Memory B cell (primary cell): ENCODE measurements around the gene HSBP1L1.

Experiments used
- ATAC-seq: fragments of 150-1000 bp; cut with Tn5 transposase; 2 replicates; pipeline ENCODE4 v1.10.0; 2021; ENCODE audit warnings: low read depth, mild to moderate bottlenecking, moderate library complexity
- DNase-seq, 2 donors: peaks; one replicate each; pipeline ENCODE4 v3.0.0; 2022; ENCODE audit warnings: low spot score in 2 of 2
- H3K27ac Mint-ChIP-seq: one replicate; pipeline ENCODE4 v1.8.0; 2022; ENCODE audit warnings: mild to moderate bottlenecking, moderate library complexity, mixed read lengths
- H3K27me3 Mint-ChIP-seq: one replicate; pipeline ENCODE4 v1.8.0; 2022; ENCODE audit warnings: mixed read lengths
- H3K36me3 Mint-ChIP-seq: one replicate; pipeline ENCODE4 v1.8.0; 2022; ENCODE audit warnings: mild to moderate bottlenecking, mixed read lengths
- H3K4me1 Mint-ChIP-seq: one replicate; pipeline ENCODE4 v1.8.0; 2022; ENCODE audit warnings: mixed read lengths
- H3K4me3 Mint-ChIP-seq: one replicate; pipeline ENCODE4 v1.8.0; 2022; ENCODE audit warnings: mild to moderate bottlenecking, moderate library complexity, mixed read lengths
- H3K9me3 Mint-ChIP-seq: one replicate; pipeline ENCODE4 v1.8.0; 2022; ENCODE audit warnings: mixed read lengths

HSBP1L1 gene

DNA sequence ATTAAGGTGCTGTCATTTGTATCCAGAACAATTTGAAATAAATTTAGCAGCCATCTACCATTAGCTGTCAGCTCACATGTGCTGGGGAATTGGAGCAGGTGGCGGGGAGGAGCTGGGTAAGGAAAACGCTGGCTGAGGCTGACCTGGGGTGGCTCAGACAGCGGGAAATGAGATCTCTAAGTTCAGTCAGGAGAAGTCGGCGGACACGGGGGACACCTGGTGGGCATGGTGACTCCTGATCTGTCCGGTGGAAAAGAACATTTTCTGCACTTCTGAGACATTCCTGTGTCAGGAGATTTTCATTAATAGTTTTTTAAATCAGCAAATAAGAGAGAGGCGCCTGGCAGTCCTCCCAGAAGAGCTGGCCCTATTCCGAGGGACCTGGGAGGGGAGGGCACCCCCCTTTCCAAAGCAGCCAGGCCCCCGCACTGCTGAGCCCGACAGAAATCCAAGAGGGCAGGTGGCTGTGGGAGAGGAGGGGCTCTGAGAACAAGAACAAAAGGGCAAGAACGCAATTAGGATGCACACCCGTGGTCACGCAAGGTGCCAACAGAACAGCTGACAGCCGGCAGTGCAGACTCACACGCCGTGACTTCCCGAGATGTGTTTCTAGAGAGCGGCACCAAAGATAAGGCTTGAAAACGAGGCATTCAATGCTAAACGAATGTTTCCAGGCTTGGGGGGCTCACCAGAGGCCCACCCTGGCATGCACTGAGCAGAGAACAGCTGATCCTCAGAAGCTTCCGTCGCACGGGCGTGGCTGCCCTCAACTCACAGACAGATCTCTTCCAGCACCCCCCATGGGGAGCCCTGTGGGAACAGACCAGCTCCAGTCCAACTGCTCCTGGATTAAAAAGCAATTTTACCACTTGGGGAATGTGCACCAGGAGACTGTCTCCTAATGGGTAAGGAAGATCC, 39.4 kb upstream of the HSBP1L1 start:
- Mint-ChIP-seq H3K27ac (no peak overlapping the region), H3K4me3 (no peak overlapping the region), H3K9me3 (peaks cover 12% of the 10 kb centered on the region), H3K4me1 (peaks cover 11% of the 10 kb centered on the region), H3K27me3 (no peaks in the 10 kb centered on the region), H3K36me3 (peaks cover 53% of the 10 kb centered on the region)
- no peak for ATAC-seq
- DNase-seq, result no peak

DNA sequence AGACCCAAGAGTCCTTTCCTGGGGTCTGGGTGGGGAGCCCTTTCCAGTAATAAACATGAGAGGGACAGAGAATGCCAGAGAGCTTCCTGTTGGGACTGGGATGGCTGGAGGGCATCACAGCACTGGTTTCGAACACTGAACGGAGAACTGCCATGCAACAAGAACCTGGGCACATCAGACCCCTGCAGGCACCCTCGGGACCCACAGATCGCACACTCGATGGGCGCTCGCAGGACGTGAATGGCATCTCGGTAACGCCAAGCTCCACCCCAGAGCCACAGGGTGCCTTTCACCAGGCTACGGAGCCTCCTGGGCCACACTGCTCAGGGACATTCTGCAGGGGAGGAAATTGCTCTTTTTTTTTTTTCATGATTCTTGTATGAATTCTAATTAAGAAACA, 38.1 kb upstream of the HSBP1L1 start:
- no peak for ATAC-seq
- DNase-seq, result no peak
- Mint-ChIP-seq H3K36me3 (peaks cover 57% of the 10 kb centered on the region), H3K27ac (no peak overlapping the region), H3K4me1 (peaks cover 12% of the 10 kb centered on the region), H3K27me3 (no peaks in the 10 kb centered on the region), H3K4me3 (no peak overlapping the region), H3K9me3 (peaks cover 15% of the 10 kb centered on the region)

DNA sequence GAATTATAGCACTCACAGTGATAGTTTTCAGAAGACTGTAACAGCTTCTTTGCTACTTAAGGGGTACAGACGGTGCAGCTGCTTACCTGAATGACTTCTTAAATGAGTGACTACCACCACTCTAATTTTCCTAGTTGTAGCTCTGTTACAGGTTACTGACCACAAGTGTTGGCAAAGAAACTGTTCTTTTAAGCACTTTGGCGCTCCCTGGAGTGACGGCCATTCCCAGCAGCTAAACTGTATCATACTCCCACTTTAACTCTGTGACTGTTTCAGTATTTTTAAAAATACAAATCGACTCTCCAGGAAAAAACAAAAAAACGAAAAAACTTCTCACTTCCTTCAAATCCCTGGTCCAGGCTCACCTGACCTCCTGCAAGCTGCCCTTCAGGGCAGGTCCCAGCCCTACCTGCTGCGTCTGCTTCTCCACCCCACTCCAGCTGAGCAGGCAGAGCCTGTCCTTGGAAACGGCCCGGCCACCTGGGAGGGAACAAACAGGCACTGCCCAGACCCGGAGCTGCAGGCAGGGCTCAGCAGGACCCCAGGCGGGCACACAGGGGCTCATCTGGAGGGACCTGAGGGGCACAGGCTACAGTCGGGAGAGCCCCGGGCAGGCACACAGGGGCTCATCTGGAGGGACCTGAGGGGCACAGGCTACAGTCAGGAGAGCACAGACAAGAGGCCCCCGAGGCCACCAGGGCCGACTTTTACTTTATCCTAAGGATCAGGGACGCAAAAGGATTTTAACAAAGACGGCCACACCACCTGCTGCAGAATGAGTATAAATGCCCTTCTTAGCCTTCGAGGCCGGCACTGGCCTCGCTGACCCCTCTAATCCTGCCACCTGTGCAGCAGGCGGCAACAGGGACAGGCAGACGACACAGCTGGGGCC, 37.5 kb upstream of the HSBP1L1 start:
- H3K27me3 Mint-ChIP-seq, result no peaks in the 10 kb centered on the region
- no peak for ATAC-seq
- no peak for DNase-seq
- peaks cover 12% of the 10 kb centered on the region for H3K4me1 Mint-ChIP-seq
- peaks cover 57% of the 10 kb centered on the region for H3K36me3 Mint-ChIP-seq
- H3K27ac Mint-ChIP-seq, result no peak overlapping the region
- peaks cover 17% of the 10 kb centered on the region for H3K9me3 Mint-ChIP-seq
- H3K4me3 Mint-ChIP-seq, result no peak overlapping the region

DNA sequence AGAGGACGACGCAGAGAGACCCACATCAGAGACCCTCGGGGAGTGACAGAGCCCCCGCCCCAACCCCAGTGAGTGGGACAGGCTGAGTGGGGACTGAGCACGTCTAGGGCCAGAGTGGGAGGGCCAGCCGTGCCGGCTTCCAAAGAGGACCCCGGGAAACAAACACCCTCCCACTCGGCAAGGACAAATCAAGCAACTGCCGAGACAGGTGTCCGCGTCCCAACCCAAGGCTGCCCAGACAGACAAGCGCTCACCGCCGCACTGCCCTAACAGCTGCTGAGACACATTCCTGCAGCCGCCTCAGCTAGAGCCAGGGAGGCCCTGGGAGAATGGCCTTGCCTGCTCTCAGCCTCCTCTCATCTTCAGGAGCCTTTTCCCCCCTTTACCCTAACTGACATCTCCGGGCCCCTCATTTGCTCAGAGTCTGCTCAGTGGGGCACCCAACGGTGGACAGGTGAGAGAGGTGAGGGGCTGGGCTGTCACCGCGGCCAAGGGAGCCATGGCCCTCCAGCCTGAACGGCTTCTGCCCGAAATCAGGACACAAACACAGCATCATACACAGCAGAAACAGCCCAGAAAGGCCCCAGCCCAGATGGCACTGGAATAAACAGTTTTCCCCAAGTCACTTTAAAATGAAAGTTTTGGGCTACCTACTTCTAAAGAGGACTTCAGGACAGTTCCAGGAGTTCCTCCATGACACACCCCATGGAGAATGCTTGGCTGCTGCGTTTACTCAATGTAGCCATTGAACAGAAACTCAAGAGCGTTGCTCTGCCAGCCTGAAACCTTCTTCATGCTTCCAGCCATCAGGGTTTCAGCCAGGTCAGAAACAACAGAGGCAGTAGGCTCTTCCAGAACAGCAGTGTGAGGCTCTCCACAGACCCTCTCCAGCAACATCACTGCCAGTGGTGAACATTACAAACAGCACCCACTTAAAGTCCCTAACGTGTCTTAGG, 36.6 kb upstream of the HSBP1L1 start:
- Mint-ChIP-seq H3K36me3 (peaks cover 61% of the 10 kb centered on the region), H3K27me3 (no peaks in the 10 kb centered on the region), H3K9me3 (peaks cover 24% of the 10 kb centered on the region), H3K27ac (no peak overlapping the region), H3K4me1 (peaks cover 9% of the 10 kb centered on the region), H3K4me3 (no peak overlapping the region)
- DNase-seq (no peak), ATAC-seq (no peak)

DNA sequence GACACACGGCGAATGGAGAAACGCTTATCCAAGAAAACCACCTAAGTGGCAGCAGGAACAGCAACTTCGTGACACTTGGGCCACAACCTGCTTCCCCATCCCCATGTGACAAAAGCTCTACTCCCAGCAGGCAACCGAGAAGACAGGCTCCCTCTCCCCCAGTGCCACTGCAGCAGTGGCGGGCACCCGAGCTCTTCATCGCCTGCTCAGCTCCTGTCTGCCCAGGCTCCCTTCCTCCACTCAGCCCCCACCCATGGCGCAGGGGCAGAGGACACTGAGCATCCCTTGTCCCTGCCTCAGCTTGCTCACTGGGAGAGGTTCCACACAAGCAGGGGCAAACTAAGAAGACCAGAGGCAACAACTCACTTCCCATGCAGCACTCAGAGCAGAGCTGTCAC, 35.9 kb upstream of the HSBP1L1 start:
- H3K4me1 Mint-ChIP-seq, result peaks cover 9% of the 10 kb centered on the region
- no peak overlapping the region for H3K27ac Mint-ChIP-seq
- H3K9me3 Mint-ChIP-seq, result peaks cover 28% of the 10 kb centered on the region
- DNase-seq (no peak), ATAC-seq (no peak)
- H3K36me3 Mint-ChIP-seq, result peaks cover 61% of the 10 kb centered on the region
- H3K4me3 Mint-ChIP-seq, result no peak overlapping the region
- H3K27me3 Mint-ChIP-seq, result no peaks in the 10 kb centered on the region

DNA sequence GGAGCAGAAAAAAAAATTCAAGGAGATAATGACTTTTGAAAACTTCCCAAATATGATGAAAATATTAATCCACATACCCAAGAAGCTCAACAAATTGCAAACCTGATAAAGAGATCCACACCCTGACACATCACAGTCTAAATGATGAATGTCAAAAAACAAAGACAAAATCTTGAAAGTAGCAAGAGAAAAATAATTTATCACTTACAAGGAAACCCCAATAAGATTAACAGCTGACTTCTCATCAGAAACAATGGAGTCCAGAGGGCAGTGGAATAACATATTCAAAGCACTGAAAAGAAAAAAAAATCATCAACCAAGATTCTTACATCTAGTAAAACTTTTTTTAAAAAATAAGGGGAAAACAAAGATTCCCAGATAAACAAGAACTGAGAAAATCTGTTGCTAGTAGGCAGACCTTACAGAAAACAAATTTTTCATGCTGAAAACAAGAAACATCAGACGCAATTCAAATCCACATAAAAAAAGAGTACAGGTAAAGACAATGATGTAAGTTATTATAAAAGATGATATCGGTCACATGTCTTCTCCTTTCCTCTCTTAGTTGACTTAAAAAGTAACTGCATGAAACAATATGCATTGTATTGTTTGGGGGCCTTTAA, 34.3 kb upstream of the HSBP1L1 start:
- Mint-ChIP-seq H3K9me3 (peaks cover 31% of the 10 kb centered on the region), H3K36me3 (peaks cover 67% of the 10 kb centered on the region)

DNA sequence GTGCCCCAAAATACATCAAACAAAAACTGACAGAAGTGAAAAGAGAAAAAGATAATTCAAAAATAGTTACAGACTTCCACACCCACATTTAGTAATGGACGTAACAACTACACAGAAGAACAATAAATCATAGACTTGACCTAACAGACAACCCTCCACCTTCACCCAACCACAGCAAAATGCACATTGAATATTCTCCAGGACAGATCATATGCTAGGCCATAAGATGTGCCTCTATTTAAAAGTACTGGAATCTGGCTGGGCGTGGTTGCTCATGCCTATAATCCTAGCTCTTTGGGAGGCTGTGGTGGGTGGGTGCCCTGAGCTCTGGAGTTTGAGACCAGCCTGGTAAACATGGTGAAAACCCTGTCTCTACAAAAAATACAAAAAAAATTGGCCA, 33.0 kb upstream of the HSBP1L1 start:
- H3K9me3 Mint-ChIP-seq, result peaks cover 35% of the 10 kb centered on the region
- H3K36me3 Mint-ChIP-seq, result peaks cover 77% of the 10 kb centered on the region
- H3K4me3 Mint-ChIP-seq, result no peak overlapping the region

More for the DNA sequence above, 34.3 kb upstream of the HSBP1L1 start:
- H3K27me3 Mint-ChIP-seq, result no peaks in the 10 kb centered on the region
- H3K4me1 Mint-ChIP-seq, result peaks cover 9% of the 10 kb centered on the region
- H3K4me3 Mint-ChIP-seq, result no peak overlapping the region
- ATAC-seq (no peak), DNase-seq (no peak)
- H3K27ac Mint-ChIP-seq, result no peak overlapping the region

DNA sequence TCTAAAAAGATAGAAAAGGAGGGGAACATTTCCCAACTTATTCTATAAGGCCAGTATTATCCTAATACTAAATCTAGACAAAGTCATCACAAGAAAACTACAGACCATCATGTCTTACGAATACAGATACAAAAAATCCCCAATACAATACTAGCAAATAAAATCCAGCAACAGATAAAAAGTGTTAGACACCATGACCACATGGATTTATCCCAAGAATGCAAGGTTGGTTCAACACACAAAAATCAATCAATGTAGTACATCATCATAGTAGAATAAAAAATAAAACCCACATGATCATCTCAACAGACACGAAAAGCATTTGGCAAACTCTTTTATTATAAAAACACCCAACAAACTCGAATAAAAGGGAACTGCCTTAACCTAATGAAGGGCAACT, 31.5 kb upstream of the HSBP1L1 start:
- peaks cover 83% of the 10 kb centered on the region for H3K36me3 Mint-ChIP-seq
- no peak overlapping the region for H3K4me3 Mint-ChIP-seq
- no peaks in the 10 kb centered on the region for H3K27me3 Mint-ChIP-seq
- no peak for DNase-seq
- H3K4me1 Mint-ChIP-seq, result peaks cover 12% of the 10 kb centered on the region
- no peak overlapping the region for H3K27ac Mint-ChIP-seq
- peaks cover 38% of the 10 kb centered on the region for H3K9me3 Mint-ChIP-seq
- ATAC-seq, result no peak

More for the DNA sequence above, 33.0 kb upstream of the HSBP1L1 start:
- Mint-ChIP-seq H3K27ac (no peak overlapping the region), H3K4me1 (peaks cover 12% of the 10 kb centered on the region), H3K27me3 (no peaks in the 10 kb centered on the region)
- ATAC-seq (no peak), DNase-seq (no peak)

DNA sequence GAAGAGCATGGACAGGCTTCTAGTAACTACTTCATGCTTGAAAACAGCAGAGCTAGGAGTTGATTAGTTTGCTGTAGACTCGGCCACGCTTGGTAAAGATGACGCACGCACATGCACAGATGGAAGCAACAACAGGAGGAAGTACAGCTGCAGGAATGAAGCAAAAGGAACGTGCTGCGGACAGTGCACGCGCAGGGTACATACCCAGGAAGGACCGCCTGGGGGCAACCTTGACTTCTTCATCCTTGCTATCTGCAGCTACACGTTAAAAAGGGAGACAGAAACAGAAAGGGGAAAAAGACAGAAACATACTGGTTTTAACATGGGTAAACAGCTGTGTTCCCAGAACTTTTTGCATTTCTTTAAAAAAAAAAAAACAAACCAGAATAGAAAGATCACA, 30.7 kb upstream of the HSBP1L1 start:
- H3K4me3 Mint-ChIP-seq, result no peak overlapping the region
- peaks cover 36% of the 10 kb centered on the region for H3K9me3 Mint-ChIP-seq
- DNase-seq, result no peak
- no peak overlapping the region for H3K27ac Mint-ChIP-seq
- no peak for ATAC-seq
- H3K4me1 Mint-ChIP-seq, result peaks cover 10% of the 10 kb centered on the region
- H3K36me3 Mint-ChIP-seq, result peaks cover 83% of the 10 kb centered on the region
- H3K27me3 Mint-ChIP-seq, result no peaks in the 10 kb centered on the region

DNA sequence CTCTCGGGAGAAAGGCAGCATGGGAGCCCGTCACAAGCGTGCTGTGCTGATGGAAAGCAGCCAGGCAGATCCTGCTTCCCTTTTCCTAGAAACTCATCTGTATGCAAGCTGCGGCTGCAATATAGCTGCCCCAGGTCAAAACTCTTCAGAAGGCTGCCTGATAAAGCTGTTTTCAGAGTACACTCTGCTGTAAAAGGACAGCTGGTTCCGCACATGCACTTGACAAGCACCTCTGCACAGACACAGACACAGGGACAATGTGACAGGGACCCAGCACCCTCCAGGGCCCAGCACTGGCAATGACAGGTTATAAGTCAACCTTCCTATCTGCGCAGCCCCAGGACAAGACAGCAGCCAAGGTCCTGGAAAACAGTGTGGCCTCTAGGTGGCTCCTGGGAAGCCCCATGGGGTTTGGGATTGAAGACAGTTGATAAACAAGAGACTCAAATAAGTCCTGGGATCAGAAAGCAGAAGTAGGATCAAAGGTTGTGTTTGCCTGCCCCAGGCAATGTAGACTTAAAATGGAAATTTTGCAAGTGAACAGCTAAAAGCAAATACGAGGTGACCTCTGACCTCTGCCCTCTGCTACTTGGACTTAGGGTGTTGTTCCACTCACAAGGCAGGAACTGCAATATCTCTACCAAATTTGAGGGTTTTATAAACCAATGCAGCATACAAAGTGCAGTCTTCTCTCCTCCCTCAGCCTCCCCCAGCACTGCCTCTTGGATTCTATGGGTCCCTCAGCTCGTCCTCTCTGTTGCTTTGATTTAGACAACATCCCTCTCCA, 29.9 kb upstream of the HSBP1L1 start:
- H3K27ac Mint-ChIP-seq, result no peak overlapping the region
- H3K9me3 Mint-ChIP-seq, result peaks cover 31% of the 10 kb centered on the region
- no peaks in the 10 kb centered on the region for H3K27me3 Mint-ChIP-seq
- peaks cover 7% of the 10 kb centered on the region for H3K4me1 Mint-ChIP-seq
- no peak overlapping the region for H3K4me3 Mint-ChIP-seq
- no peak for DNase-seq
- H3K36me3 Mint-ChIP-seq, result peaks cover 79% of the 10 kb centered on the region
- no peak for ATAC-seq

DNA sequence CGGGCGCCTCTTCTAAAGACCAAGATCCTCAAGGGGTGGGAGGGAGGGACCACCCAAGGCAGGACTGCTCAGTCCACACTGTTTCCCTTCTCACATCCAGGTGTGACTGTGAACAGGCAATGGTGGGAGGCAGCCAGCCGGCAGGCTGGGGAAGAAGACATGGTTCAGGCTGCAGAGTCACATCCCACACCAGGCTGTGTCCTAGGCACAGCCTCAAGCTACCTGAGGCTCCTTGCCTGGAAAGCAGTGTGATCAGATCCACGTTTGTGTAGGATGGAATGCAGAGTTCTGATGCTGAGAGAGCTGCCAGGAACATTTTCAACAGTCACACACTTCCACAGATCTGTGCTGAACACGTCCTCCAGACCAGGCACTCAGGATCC, 29.4 kb upstream of the HSBP1L1 start:
- ATAC-seq (no peak), DNase-seq (no peak)
- Mint-ChIP-seq H3K36me3 (peaks cover 79% of the 10 kb centered on the region), H3K4me1 (peaks cover 10% of the 10 kb centered on the region), H3K27me3 (no peaks in the 10 kb centered on the region), H3K9me3 (peaks cover 26% of the 10 kb centered on the region), H3K27ac (no peak overlapping the region), H3K4me3 (no peak overlapping the region)

DNA sequence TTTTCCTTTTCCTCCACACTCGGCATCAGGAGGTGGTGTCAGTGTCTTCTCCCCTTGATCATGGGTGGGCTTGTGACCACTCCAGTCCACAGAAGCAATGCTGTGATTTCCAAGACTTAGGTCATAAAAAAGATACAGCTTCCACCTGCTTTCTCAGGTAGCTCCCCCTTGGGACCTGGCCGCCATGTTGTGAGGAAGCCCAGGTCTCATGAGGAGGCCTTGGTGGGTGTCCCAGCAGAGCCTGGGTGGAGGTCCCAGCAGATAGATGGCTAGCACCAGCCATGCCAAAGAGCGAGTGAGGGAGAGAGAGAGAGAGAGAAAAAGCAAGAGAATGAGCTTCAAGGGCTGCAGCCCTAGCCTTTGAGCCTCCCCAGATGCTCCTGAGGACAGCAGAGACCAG, 28.9 kb upstream of the HSBP1L1 start:
- no peak overlapping the region for H3K4me3 Mint-ChIP-seq
- peaks cover 10% of the 10 kb centered on the region for H3K4me1 Mint-ChIP-seq
- H3K27ac Mint-ChIP-seq, result no peak overlapping the region
- no peak for ATAC-seq
- H3K27me3 Mint-ChIP-seq, result no peaks in the 10 kb centered on the region
- H3K36me3 Mint-ChIP-seq, result peaks cover 78% of the 10 kb centered on the region
- peaks cover 26% of the 10 kb centered on the region for H3K9me3 Mint-ChIP-seq
- no peak for DNase-seq
